Skeletal muscle tissue (tissue), 4 donors: ENCODE measurements around the gene UIMC1. TPM values are rescaled to one million over a fixed set of nuclear protein-coding genes. Genes with fewer than 3 reads are reported as not detected.
"Not testable (repeated sequence)": the region's sequence is repeated elsewhere in the genome, so short reads cannot be mapped to it uniquely, and the experiment has no call there.

Experiments used
- H3K27ac ChIP-seq: one replicate; pipeline ENCODE4 v1.7.0; 2013; ENCODE audit warnings: mild to moderate bottlenecking, low read depth, low read length, inconsistent platforms
- H3K27me3 ChIP-seq, 3 donors: one replicate each; pipeline ENCODE4 v1.7.0; 2013; ENCODE audit warnings: low read length in 3 of 3; ENCODE audit not compliant: control insufficient read depth in 3 of 3, insufficient read depth in 3 of 3
- H3K36me3 ChIP-seq, 3 donors: one replicate each; pipeline ENCODE4 v1.7.0; 2013; ENCODE audit warnings: low read length in 3 of 3; ENCODE audit not compliant: control insufficient read depth in 3 of 3, insufficient read depth in 3 of 3
- H3K4me1 ChIP-seq, 3 donors: one replicate each; pipeline ENCODE4 v1.7.0; 2013; ENCODE audit warnings: low read length in 3 of 3, mild to moderate bottlenecking in 3 of 3; ENCODE audit not compliant: control insufficient read depth in 3 of 3, insufficient read depth in 3 of 3
- H3K4me3 ChIP-seq, 3 donors: one replicate each; pipeline ENCODE4 v1.7.0; 2013; ENCODE audit warnings: low read length in 3 of 3
- H3K9ac ChIP-seq, 3 donors: one replicate each; pipeline ENCODE4 v1.7.0; 2013; ENCODE audit warnings: low read length in 3 of 3, mild to moderate bottlenecking in 3 of 3, moderate library complexity in 2 of 3, low read depth in 1 of 3
- H3K9me3 ChIP-seq, 3 donors: one replicate each; pipeline ENCODE4 v1.7.0; 2013; ENCODE audit warnings: low read length in 3 of 3; ENCODE audit not compliant: control insufficient read depth in 3 of 3
- total RNA-seq: library from RNA; depleted of rRNA; stranded (reverse); fragments of >200 nt; gene quantifications from one replicate; pipeline ENCODE4 v1.2.3, GENCODE V29; 2014
- donor health status: Osteomylitis.

Gene UIMC1
- total RNA-seq, 1 donor from 2014 or later: 40.2 TPM

GRCh38 chr5:176995122-176995490 lies 11.5 kb downstream of the UIMC1 start:
- Histone ChIP-seq H3K9ac (no peak overlapping the region), H3K4me3 (no peak overlapping the region), H3K9me3 (no peaks in the 10 kb centered on the region), H3K27ac (no peak overlapping the region), H3K27me3 (no peaks in the 10 kb centered on the region), H3K4me1 (peaks cover 0 to 11% (median 0%) of the 10 kb centered on the region in 3 donors), H3K36me3 (no peaks in the 10 kb centered on the region)

DNA sequence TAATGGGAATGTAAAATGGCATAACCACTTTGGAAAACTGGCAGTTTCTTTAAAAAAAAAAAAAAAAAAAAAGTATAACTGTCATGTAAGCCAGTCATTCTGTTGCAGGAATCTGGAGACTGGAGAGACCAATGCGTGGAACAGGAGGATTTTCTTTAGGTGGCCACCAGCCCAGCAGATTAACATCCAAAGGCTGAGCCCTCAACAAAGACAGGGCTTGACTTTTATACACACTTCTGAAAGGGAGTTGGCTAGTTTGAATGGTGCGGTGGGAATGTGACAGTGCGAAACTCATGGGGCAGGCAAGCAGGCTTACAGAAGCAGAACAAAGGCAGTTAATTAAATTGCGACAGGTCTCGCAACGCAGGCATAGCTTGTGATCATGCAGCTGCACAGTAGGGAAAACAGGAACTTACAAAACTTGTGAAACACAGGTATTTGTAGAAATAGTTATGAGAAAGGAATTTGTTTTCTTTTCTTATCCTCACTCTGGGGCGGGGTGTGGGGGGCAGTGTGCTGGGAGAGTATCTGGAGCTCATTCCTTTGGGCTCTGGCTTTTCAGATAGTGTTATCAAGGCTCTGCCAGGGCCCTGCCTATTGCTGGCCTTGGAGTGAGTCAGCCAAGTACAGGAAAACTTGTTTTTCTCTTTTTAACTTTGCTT lies 12.0 kb downstream of the UIMC1 start:
- no peak overlapping the region for H3K27ac ChIP-seq
- H3K27me3 ChIP-seq: no peaks in the 10 kb centered on the region
- no peak overlapping the region for H3K4me3 ChIP-seq
- H3K4me1 ChIP-seq: peaks cover 0 to 11% (median 0%) of the 10 kb centered on the region in 3 donors
- H3K9me3 ChIP-seq: no peaks in the 10 kb centered on the region
- H3K36me3 ChIP-seq: no peaks in the 10 kb centered on the region
- H3K9ac ChIP-seq: no peak overlapping the region

GRCh38 chr5:176993081-176993480 lies 13.5 kb downstream of the UIMC1 start:
- not testable (repeated sequence) for H3K9me3 ChIP-seq, H3K27me3 ChIP-seq, H3K9ac ChIP-seq, H3K4me3 ChIP-seq, H3K36me3 ChIP-seq, H3K27ac ChIP-seq
- peaks cover 0 to 11% (median 0%) of the 10 kb centered on the region in 3 donors for H3K4me1 ChIP-seq

GRCh38 chr5:176987583-176987982 lies 19.0 kb downstream of the UIMC1 start:
- peaks cover 0 to 7% (median 0%) of the 10 kb centered on the region in 3 donors for H3K4me1 ChIP-seq
- no peaks in the 10 kb centered on the region for H3K9me3 ChIP-seq

GRCh38 chr5:176986280-176986679 lies 20.3 kb downstream of the UIMC1 start:
- Histone ChIP-seq H3K4me1 (peaks cover 0 to 7% (median 0%) of the 10 kb centered on the region in 3 donors), H3K4me3 (no peak overlapping the region), H3K27me3 (no peaks in the 10 kb centered on the region), H3K36me3 (peaks cover 0 to 9% (median 5%) of the 10 kb centered on the region in 3 donors), H3K27ac (no peak overlapping the region), H3K9ac (no peak overlapping the region), H3K9me3 (no peaks in the 10 kb centered on the region)

More at GRCh38 chr5:176987583-176987982, 19.0 kb downstream of the UIMC1 start:
- no peak overlapping the region for H3K27ac ChIP-seq
- H3K4me3 ChIP-seq: no peak overlapping the region
- H3K27me3 ChIP-seq: no peaks in the 10 kb centered on the region
- no peak overlapping the region for H3K9ac ChIP-seq
- no peaks in the 10 kb centered on the region for H3K36me3 ChIP-seq

GRCh38 chr5:176985516-176985915 lies 21.1 kb downstream of the UIMC1 start:
- Histone ChIP-seq H3K27me3 (no peaks in the 10 kb centered on the region), H3K27ac (no peak overlapping the region)

DNA sequence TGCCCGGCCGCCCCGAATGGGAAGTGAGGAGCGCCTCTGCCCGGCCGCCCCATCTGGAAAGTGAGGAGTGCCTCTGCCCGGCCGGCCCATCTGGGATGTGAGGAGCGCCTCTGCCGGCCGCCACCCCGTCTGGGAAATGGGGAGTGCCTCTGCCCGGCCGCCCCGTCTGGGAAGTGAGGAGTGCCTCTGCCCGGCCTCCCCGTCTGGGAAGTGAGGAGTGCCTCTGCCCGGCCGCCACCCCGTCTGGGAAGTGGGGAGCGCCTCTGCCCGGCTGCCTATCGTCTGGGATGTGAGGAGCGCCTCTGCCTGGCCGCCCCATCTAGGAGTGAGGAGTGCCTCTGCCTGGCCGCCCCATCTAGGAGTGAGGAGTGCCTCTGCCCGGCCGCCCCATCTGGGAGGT lies 22.4 kb downstream of the UIMC1 start:
- not testable (repeated sequence) for H3K4me1 ChIP-seq, H3K27me3 ChIP-seq, H3K9me3 ChIP-seq, H3K4me3 ChIP-seq, H3K9ac ChIP-seq, H3K27ac ChIP-seq
- peaks cover 12 to 22% (median 13%) of the 10 kb centered on the region in 3 donors for H3K36me3 ChIP-seq

More at GRCh38 chr5:176985516-176985915, 21.1 kb downstream of the UIMC1 start:
- H3K9me3 ChIP-seq: no peaks in the 10 kb centered on the region
- no peak overlapping the region for H3K9ac ChIP-seq
- H3K36me3 ChIP-seq: peaks cover 6 to 13% (median 8%) of the 10 kb centered on the region in 3 donors
- H3K4me1 ChIP-seq: peaks cover 0 to 7% (median 0%) of the 10 kb centered on the region in 3 donors
- H3K4me3 ChIP-seq: no peak overlapping the region

GRCh38 chr5:176983593-176983992 lies 23.0 kb downstream of the UIMC1 start:
- peaks cover 12 to 22% (median 13%) of the 10 kb centered on the region in 3 donors for H3K36me3 ChIP-seq
- H3K9me3 ChIP-seq, H3K4me3 ChIP-seq, H3K27me3 ChIP-seq, H3K4me1 ChIP-seq, H3K9ac ChIP-seq, H3K27ac ChIP-seq: not testable (repeated sequence)

- not testable (repeated sequence) for H3K4me3 ChIP-seq, H3K4me1 ChIP-seq, H3K9me3 ChIP-seq, H3K27me3 ChIP-seq, H3K27ac ChIP-seq, H3K9ac ChIP-seq
- H3K36me3 ChIP-seq: peaks cover 12 to 22% (median 13%) of the 10 kb centered on the region in 3 donors
Measured at GRCh38 chr5:176983112-176983511, 23.5 kb downstream of the UIMC1 start.

GRCh38 chr5:176980818-176981217 lies 25.8 kb downstream of the UIMC1 start:
- Histone ChIP-seq H3K9ac (no peak overlapping the region), H3K9me3 (no peaks in the 10 kb centered on the region), H3K27me3 (no peaks in the 10 kb centered on the region), H3K4me1 (peaks cover 0 to 7% (median 2%) of the 10 kb centered on the region in 3 donors), H3K4me3 (no peak overlapping the region), H3K27ac (no peak overlapping the region), H3K36me3 (peaks cover 12 to 22% (median 13%) of the 10 kb centered on the region in 3 donors)
